Fibroblast of mammary gland (primary cell): ENCODE measurements around the gene FAM234B.

ENCODE experiments used
- DNase-seq: peaks from one replicate; pipeline ENCODE4 v3.0.0-alpha.2; 2010; ENCODE audit warnings: low read depth
- H3K4me3 ChIP-seq: 2 replicates; pipeline ENCODE4 v1.5.1; 2011; ENCODE audit warnings: low read depth, mild to moderate bottlenecking, low read length, moderate library complexity; ENCODE audit not compliant: control insufficient read depth
- CTCF ChIP-seq: conservative IDR thresholded peaks from 2 replicates; pipeline ENCODE4 v1.5.1; 2011; ENCODE audit warnings: low read depth, low read length, inconsistent platforms; ENCODE audit not compliant: control insufficient read depth, insufficient read depth

Gene FAM234B

GRCh38 chr12:12999271-12999958 is 44.8 kb upstream of the FAM234B start:
- peak overlapping the region; percentile 92 for H3K4me3 ChIP-seq
- DNase-seq, result peak; percentile 17
- TF ChIP-seq CTCF, result no peak

DNA sequence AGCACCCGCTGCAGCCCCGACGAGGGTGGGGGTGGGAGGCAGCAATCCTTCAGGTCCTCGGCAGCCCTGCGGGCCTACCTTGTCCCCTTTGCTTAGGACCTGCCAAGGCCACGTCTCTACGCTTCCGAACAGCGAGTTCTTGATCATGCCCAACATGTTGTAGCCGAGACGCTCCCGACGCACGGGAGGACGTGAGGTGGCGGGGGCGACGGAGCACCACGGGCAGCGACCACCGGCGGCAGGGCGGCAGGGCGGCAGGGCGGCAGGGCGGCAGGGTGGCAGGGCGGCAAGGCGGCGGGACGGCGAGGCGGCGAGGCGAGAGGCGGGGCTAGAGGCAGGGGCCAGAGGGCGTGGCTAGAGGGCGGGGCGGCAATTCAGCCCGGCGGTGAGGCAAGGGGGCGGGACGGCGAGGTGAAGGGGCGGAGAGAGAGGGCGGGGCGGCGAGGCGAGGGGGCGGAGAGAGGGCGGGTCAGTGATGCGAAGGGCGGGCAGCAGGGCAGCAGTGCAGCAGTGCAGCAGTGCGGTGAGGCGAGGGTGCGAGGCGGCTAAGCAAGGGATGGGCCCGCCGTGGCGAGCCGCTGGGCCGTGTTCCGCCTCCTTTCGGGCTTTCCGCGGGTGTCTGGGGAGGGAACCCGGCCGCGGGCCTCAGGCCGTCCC is 44.1 kb upstream of the FAM234B start, which contains the start of gene HEBP1:
Gene HEBP1, minus strand, starts transcription at position 307 of the 657 bp plus-strand sequence. Its CDS starts 151 bp downstream, at position 156.
- peak; percentile 78 for DNase-seq
- H3K4me3 ChIP-seq, result peak within 1 kb of the TSS; percentile 92
- no peak for TF ChIP-seq CTCF

DNA sequence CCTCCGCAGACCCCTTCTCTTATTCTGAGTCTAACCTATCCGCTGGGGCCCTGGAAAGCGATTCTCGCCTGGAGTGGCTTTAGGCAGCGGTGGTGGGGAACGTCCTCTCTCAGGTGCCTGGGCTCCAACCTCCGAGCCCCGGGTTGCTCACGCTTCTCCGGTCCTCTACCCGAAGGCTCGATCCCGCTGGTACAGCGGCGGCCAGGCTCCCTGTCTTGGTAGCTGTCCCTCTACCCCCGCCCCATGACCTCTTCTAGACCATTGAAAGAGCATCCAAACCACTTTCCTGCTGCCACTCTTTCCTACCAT is 43.6 kb upstream of the FAM234B start:
- DNase-seq, result no peak
- peak overlapping the region; percentile 58 for H3K4me3 ChIP-seq
- TF ChIP-seq CTCF, result no peak

GRCh38 chr12:13000925-13001774 is 43.0 kb upstream of the FAM234B start:
- TF ChIP-seq CTCF, result no peak
- peak overlapping the region; percentile 58 for H3K4me3 ChIP-seq
- DNase-seq, result peak; percentile 42

- TF ChIP-seq CTCF, result no peak
- H3K4me3 ChIP-seq, result peak overlapping the region; percentile 58
- DNase-seq, result no peak
These were observed 42.5 kb upstream of the FAM234B start for GRCh38 chr12:13001775-13002040.

DNA sequence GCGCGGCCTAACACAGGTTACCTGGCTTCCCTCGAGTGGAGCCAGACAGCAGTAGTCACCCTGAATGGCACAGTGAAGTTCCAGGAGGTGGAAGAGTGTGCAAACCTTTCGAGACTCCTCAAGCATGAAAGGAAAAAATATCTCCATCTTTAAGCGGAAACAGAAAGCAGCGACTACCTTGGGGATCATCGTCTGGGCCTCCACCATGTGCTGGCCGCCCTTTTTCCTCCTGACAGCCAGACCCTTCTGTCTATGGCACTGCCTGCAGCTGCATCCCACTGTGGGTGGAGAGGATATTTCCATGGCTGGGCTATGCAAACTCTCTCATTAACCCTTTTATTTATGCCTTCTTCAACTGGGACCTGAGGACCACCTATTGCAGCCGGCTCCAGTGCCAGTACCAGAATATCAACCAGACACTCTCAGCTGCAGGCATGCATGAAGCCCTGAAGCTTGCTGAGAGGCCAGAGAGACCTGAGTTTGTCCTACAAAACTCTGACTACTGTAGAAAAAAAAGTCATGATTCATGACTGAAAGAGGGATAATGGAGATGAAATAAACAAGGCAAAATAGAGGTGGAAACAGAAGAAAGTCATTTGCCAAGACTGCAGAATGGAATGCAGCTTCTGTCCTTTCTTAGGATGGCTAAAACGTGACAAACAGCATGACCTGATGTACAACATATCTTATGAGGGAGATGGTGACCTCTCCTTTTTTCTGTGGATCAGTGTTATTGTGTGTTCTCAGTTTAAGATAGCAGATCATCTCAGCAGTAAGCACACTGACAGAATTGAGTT is 41.7 kb upstream of the FAM234B start:
- DNase-seq, result no peak
- no peak overlapping the region for H3K4me3 ChIP-seq
- no peak for TF ChIP-seq CTCF
